ENCODE measurements around the gene RFPL2.
"Not testable (repeated sequence)": the region's sequence is repeated elsewhere in the genome, so short reads cannot be mapped to it uniquely, and the experiment has no call there.

Gene RFPL2

DNA sequence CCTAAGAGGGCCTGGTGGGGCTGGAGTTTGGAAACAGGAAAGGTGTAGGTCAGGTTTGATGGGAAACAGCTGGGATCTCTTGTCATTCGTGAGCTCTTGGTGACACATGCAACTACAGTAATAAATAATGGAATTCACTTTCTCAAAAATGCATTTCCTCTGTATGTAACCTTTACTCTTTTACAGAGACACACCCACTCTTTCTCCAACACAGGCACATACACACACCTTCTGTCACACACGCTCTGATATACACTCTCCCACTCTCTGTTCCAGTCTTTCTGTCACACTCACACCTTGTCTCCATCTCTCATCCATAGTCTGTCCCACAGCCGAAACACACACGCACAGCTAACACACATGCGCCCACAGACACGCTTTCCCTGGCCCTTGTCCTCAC is 39.2 kb downstream of the RFPL2 start:
- in situ Hi-C loops (cut with MboI; ENCODE audit: low sequenced_read_pairs, unreplicated experiment): no loop called here
- no peak for DNase-seq (ENCODE audit: low spot score)
- TF ChIP-seq, protein P1, sequence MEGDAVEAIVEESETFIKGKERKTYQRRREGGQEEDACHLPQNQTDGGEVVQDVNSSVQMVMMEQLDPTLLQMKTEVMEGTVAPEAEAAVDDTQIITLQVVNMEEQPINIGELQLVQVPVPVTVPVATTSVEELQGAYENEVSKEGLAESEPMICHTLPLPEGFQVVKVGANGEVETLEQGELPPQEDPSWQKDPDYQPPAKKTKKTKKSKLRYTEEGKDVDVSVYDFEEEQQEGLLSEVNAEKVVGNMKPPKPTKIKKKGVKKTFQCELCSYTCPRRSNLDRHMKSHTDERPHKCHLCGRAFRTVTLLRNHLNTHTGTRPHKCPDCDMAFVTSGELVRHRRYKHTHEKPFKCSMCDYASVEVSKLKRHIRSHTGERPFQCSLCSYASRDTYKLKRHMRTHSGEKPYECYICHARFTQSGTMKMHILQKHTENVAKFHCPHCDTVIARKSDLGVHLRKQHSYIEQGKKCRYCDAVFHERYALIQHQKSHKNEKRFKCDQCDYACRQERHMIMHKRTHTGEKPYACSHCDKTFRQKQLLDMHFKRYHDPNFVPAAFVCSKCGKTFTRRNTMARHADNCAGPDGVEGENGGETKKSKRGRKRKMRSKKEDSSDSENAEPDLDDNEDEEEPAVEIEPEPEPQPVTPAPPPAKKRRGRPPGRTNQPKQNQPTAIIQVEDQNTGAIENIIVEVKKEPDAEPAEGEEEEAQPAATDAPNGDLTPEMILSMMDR (IDR thresholded peaks at IDR 0.05; ENCODE audit: borderline replicate concordance, control extremely low read depth, extremely low read depth, insufficient read depth, missing control alignments): no peak

DNA sequence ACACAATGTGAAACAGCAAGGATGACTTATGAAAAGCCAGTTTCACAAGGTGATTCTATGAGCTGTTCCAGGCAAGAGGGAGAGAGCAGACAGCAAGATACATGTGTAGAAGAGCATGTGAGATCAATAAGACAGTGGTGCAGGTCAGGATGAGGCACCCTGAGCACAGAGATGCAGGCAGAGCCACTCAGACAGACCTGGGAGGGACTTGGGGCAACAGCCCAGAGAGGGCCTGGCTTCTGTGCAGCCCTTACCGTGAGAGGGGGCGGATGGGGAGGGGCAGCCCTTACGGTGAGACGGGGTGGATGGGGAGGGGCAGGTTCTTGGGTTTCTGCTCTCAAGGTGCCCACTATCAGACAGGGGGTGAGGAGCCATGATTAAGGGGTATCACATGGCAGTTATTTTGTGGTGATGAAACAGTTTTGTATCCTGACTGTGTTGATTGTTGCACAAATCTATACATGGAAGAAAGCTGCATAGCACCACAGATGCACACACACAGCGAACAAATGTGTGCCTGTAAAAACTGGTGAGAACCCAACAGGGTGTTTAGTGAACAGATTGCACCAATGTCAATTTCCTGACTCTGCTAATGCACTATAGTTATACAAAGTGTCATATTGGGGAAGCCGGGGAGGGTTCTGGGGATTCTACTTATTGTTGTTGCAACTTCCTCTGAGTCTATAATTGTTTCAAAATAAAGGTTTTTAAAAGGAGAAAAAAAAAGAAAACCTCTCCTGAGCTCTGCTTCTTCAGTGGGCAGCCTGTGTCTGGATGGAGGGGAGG is 40.6 kb downstream of the RFPL2 start:
- in situ Hi-C loops (cut with MboI; ENCODE audit: low sequenced_read_pairs, unreplicated experiment): no loop called here
- DNase-seq (ENCODE audit: low spot score): no peak
- TF ChIP-seq, protein P1 (IDR thresholded peaks at IDR 0.05; ENCODE audit: borderline replicate concordance, control extremely low read depth, extremely low read depth, insufficient read depth, missing control alignments): no peak

DNA sequence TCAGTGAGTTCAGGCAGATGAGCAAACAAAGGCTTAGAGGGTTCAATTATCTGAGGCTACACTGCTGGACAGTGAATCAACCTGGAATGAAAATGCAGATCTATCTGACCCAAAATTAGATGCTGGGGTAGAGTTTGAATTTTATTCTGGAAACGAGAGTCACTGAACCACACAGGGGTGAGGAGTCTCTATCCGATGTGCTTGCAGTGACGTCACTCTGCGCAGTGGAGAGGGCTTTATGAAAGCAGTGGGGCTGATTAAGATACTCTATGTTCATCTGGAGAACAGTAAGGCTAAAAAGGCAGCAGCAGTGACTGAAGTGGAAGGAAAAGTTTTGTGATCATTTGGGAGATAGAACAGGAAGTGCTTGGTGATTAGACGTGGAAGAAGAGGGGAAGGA is 44.5 kb downstream of the RFPL2 start:
- DNase-seq (ENCODE audit: low spot score); in situ Hi-C loops (cut with MboI; ENCODE audit: low sequenced_read_pairs, unreplicated experiment): not testable (repeated sequence)

DNA sequence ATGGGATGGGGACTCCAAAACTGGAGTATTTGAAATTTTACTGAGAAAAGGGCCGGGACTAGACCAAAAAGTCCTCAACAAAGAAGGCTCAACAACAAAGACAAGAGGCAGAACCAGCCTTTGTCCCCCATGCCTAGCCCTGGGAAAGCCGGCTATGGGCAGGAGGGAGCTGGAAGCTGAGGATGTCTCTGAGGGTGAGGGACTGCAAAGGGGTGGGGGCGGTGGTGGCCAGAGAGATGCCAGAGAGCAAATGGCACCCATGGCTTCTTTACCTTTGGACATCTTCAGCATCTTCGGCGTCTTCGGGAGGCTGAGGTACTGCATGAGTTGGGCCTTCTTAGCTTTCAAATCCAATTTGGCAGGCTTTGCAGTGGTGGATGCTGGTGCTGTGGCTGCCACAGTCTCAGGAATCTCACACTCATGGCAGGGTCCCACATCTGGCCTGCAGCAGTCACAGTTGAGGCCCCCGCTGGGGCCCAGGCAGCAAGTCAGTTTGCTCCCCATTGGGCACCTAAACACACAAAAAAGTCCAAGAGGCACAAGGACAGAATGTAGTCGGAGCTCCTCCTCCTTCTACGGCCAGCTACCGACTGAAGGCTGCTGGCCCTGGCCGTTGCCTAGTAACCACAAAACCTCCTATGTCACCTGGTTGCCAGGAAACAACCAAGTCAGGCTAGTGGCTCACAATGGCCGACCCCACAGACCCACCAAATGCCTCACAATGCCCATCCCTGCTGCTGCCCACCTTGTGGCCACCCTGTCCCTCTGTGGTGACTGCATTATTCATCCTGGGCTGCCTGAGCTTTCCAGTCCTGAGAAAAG is 46.0 kb downstream of the RFPL2 start, which contains the start of gene C22orf42:
C22orf42 (minus strand) TSS at position 592 of the 822 bp plus-strand sequence; CDS start at position 504, 88 bp downstream.
- TF ChIP-seq, protein P1 (IDR thresholded peaks at IDR 0.05; ENCODE audit: borderline replicate concordance, control extremely low read depth, extremely low read depth, insufficient read depth, missing control alignments): no peak
- no peak for DNase-seq (ENCODE audit: low spot score)
- in situ Hi-C loops (cut with MboI; ENCODE audit: low sequenced_read_pairs, unreplicated experiment): no loop called here

DNA sequence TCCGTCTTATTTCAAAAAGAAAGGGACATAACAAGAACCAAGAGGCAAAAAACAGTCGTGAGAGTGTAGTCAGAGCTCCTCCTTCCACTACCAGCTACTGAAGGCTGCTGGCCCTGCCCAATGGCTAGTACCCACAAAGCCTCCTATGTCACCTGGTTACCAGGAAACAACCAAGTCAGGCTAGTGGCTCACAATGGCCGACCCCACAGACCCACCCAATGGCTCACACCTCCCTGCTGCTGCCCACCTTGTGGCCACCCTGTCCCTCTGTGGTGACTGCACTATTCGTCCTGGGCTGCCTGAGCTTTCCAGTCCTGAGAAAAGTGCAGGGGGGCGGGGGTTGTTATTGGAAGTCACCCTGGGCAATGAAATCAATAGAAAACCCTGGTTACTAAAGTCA is 47.2 kb downstream of the RFPL2 start:
- in situ Hi-C loops (cut with MboI; ENCODE audit: low sequenced_read_pairs, unreplicated experiment); DNase-seq (ENCODE audit: low spot score): not testable (repeated sequence)

DNA sequence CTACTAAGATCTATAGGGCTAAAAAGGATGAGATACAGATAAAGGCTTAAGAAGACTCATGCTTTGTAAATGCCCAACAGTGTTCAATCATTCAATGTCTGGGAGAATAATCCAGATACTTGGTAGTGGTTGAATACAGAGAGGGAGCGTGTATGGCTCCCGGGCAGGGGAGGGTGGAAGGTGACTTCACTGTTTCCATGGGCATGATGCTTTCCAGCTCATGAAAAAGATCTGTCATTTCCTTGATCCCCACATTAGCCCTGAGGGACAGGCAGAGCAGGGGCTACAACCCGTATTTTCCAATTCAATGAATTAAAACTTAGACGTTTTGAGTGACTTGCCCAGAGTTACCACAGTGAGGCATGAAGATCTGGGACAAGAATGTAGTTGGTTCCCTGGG is 50.1 kb downstream of the RFPL2 start:
- in situ Hi-C loops (cut with MboI; ENCODE audit: low sequenced_read_pairs, unreplicated experiment); DNase-seq (ENCODE audit: low spot score): not testable (repeated sequence)

DNA sequence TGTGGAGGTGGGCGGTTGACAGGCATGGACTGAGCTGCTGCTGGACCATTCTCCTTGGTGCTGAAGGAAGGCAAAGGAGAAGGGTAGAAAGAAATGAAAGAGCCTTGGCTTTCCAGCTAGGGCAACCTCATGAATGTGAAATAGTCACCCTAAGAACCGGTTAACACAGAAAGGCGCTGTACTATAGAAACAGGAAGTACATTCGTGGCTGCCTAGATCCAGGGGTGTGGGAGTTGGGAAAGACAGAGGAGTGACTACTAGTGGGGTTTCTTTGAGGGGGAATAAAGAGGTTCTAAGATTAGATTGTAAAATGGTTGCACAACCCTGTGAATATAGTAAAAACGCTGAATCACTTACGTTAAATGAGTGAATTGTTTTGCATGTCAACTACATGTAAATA is 53.2 kb downstream of the RFPL2 start:
- DNase-seq (ENCODE audit: low spot score); in situ Hi-C loops (cut with MboI; ENCODE audit: low sequenced_read_pairs, unreplicated experiment): not testable (repeated sequence)

DNA sequence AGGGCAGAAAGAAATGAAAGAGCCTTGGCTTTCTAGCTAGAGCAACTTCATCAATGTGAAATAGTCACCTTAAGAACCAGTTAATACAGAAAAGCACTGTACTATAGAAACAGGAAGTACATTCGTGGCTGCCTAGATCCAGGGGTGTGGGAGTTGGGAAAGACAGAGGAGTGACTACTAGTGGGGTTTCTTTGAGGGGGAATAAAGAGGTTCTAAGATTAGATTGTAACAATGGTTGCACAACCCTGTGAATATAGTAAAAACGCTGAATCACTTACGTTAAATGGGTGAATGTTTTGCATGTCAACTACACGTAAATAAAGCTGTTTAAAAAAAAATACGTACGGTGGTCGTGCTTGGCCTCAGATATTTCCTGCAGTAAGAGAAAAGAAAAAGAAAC is 54.2 kb downstream of the RFPL2 start:
- DNase-seq (ENCODE audit: low spot score); in situ Hi-C loops (cut with MboI; ENCODE audit: low sequenced_read_pairs, unreplicated experiment): not testable (repeated sequence)

DNA sequence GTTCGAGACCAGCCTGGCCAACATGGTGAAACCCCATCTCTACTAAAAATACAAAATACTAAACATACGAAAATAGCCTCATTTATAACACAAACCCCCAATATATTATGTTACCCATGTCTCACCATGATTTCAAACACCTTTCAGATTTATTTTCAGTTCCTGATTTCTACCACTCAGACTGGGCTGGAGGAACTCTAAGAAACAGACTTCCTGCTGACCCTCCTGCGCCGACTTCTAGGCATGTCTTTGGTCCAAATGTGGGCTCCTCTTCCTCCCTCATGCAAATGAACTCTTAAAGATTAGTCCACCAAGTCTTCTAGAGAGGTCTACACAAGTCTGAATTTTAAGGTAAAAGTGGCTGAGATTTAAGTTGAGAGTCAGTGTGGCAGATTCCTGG is 56.5 kb downstream of the RFPL2 start:
- in situ Hi-C loops (cut with MboI; ENCODE audit: low sequenced_read_pairs, unreplicated experiment); DNase-seq (ENCODE audit: low spot score): not testable (repeated sequence)

DNA sequence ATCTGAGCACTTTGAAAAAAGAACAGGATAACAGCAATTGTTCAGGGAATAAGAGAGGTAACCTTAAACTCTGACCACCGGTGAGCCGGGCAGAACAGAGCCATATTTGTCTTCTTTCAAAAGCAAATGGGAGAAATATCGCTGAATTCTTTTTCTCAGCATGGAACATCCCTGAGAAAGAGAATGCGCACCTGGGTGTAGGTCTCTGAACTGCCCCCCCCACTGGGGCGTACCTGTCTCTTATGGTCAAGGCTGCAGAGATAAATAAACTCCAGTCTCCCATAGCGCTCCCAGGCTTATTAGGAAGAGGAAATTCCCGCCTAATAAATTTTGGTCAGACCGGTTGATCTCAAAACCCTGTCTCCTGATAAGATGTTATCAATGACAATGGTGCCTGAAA is 57.7 kb downstream of the RFPL2 start:
- in situ Hi-C loops (cut with MboI; ENCODE audit: low sequenced_read_pairs, unreplicated experiment); DNase-seq (ENCODE audit: low spot score): not testable (repeated sequence)

Measured in GM13976 (cell line).